Progenitor cell of endocrine pancreas (in vitro differentiated cells): Measurements from ENCODE around the gene RNU11. TPM values are rescaled to one million over a fixed set of nuclear protein-coding genes. Genes with fewer than 3 reads are reported as not detected.
"Not testable (repeated sequence)": the region's sequence is repeated elsewhere in the genome, so short reads cannot be mapped to it uniquely, and the experiment has no call there.

Experiments used
- DNase-seq: peaks from one replicate; pipeline ENCODE4 v3.0.0; 2021; ENCODE audit warnings: low spot score; ENCODE audit not compliant: unreplicated experiment
- H3K27ac Mint-ChIP-seq: 2 replicates; pipeline ENCODE4 v1.8.0; 2021; ENCODE audit warnings: mild to moderate bottlenecking, moderate library complexity, mixed read lengths
- H3K27me3 Mint-ChIP-seq: 2 replicates; pipeline ENCODE4 v1.8.0; 2021; ENCODE audit warnings: mixed read lengths
- H3K36me3 Mint-ChIP-seq: 2 replicates; pipeline ENCODE4 v1.8.0; 2022; ENCODE audit warnings: mixed read lengths; ENCODE audit not compliant: insufficient read depth
- H3K4me1 Mint-ChIP-seq: 2 replicates; pipeline ENCODE4 v1.8.0; 2021; ENCODE audit warnings: low read depth, mixed read lengths
- H3K4me3 Mint-ChIP-seq: 2 replicates; pipeline ENCODE4 v1.8.0; 2021; ENCODE audit warnings: low read depth, mild to moderate bottlenecking, moderate library complexity, mixed read lengths
- H3K9me3 Mint-ChIP-seq: 2 replicates; pipeline ENCODE4 v1.8.0; 2021; ENCODE audit warnings: low read depth, mixed read lengths
- total RNA-seq: library from RNA; stranded (reverse); gene quantifications from 2 replicates; pipeline ENCODE4 v1.2.1, GENCODE V29; 2021
- TF ChIP-seq, protein P1 (sequence below): fragments of 200-600 bp; sonication (generic); IDR thresholded peaks from one replicate; pipeline ENCODE4 v1.5.0; 2021; ENCODE audit warnings: antibody characterized with exemption, mild to moderate bottlenecking; ENCODE audit not compliant: unreplicated experiment

Gene RNU11
- total RNA-seq, 1 donor from 2014 or later: not detected

DNA sequence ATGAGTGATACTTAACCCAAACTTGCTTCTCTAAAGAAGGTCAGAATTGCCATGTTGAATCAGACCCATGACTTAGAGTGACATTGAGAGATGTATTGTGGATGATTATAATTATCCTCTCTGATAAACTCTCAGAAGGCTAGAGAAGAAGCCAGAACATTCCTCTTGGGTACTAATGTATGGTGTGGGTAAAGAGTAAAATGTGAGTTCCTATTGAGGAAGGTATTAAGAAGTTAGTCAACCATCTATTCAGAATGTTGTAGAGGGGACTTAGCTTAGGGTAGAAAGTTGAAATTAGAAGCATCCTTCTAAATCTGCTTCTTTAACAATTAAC is 27.5 kb downstream of the RNU11 start:
- H3K4me1 Mint-ChIP-seq: peaks cover 3% of the 10 kb centered on the region
- no peak for DNase-seq
- TF ChIP-seq, protein P1, sequence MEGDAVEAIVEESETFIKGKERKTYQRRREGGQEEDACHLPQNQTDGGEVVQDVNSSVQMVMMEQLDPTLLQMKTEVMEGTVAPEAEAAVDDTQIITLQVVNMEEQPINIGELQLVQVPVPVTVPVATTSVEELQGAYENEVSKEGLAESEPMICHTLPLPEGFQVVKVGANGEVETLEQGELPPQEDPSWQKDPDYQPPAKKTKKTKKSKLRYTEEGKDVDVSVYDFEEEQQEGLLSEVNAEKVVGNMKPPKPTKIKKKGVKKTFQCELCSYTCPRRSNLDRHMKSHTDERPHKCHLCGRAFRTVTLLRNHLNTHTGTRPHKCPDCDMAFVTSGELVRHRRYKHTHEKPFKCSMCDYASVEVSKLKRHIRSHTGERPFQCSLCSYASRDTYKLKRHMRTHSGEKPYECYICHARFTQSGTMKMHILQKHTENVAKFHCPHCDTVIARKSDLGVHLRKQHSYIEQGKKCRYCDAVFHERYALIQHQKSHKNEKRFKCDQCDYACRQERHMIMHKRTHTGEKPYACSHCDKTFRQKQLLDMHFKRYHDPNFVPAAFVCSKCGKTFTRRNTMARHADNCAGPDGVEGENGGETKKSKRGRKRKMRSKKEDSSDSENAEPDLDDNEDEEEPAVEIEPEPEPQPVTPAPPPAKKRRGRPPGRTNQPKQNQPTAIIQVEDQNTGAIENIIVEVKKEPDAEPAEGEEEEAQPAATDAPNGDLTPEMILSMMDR: no peak
- no peak overlapping the region for H3K27ac Mint-ChIP-seq
- no peaks in the 10 kb centered on the region for H3K27me3 Mint-ChIP-seq
- no peaks in the 10 kb centered on the region for H3K9me3 Mint-ChIP-seq
- H3K4me3 Mint-ChIP-seq: no peak overlapping the region
- H3K36me3 Mint-ChIP-seq: no peaks in the 10 kb centered on the region

DNA sequence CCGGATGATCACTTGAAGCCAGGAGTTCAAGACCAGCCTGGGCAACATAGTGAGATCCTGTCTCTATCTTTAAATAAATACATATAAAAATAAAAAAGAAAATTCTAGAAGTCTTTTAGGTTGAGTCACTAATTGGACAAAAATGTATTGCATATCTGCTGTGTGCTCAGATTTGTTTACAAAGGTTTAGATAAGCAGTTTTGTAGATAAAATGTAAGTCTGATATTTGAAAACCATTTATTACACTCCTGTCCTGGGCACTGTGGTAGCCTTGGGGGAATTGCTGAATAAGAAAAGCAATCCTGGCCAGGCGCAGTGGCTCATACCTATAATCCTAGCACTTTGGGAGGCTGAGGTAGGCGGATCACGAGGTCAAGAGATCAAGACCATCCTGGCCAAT is 31.8 kb downstream of the RNU11 start:
- H3K36me3 Mint-ChIP-seq: peaks cover 12% of the 10 kb centered on the region

DNA sequence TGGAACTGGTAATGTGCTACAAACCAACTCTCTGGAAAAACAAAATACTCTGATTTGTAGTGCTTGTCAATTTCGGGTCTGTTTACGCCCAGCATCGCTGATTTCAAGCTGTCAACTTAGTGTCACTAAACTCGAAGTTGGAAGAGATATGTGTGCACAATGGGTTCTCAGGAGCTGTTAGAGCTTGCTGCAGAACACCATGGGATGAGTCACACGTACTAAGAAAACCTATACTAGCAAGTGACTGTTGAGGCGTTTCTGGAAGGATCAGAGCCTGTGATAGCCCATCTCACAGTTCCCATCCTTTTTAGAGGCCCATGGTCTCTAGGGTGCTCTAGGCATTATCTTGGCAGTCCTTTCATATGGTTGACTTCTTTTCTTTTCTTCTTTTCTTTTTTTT is 34.4 kb downstream of the RNU11 start:
- DNase-seq: no peak

More for the DNA sequence above, 31.8 kb downstream of the RNU11 start:
- no peak overlapping the region for H3K4me3 Mint-ChIP-seq
- H3K27me3 Mint-ChIP-seq: no peaks in the 10 kb centered on the region
- no peak for DNase-seq
- peak overlapping the region; percentile 49 for H3K27ac Mint-ChIP-seq
- TF ChIP-seq, protein P1: no peak
- H3K9me3 Mint-ChIP-seq: no peaks in the 10 kb centered on the region
- peaks cover 7% of the 10 kb centered on the region for H3K4me1 Mint-ChIP-seq

GRCh38 chr1:28684937-28685336 is 36.5 kb downstream of the RNU11 start:
- Mint-ChIP-seq H3K4me3 (no peak overlapping the region), H3K4me1 (peaks cover 5% of the 10 kb centered on the region), H3K9me3 (no peaks in the 10 kb centered on the region), H3K27ac (no peak overlapping the region), H3K36me3 (peaks cover 20% of the 10 kb centered on the region), H3K27me3 (no peaks in the 10 kb centered on the region)
- no peak for DNase-seq
- TF ChIP-seq, protein P1: no peak

More for the DNA sequence above, 34.4 kb downstream of the RNU11 start:
- H3K4me1 Mint-ChIP-seq: peaks cover 5% of the 10 kb centered on the region
- peaks cover 20% of the 10 kb centered on the region for H3K36me3 Mint-ChIP-seq
- H3K27ac Mint-ChIP-seq: no peak overlapping the region
- no peak overlapping the region for H3K4me3 Mint-ChIP-seq
- TF ChIP-seq, protein P1: no peak
- no peaks in the 10 kb centered on the region for H3K9me3 Mint-ChIP-seq
- H3K27me3 Mint-ChIP-seq: no peaks in the 10 kb centered on the region

GRCh38 chr1:28691627-28692026 is 43.2 kb downstream of the RNU11 start:
- H3K4me3 Mint-ChIP-seq, H3K9me3 Mint-ChIP-seq, H3K4me1 Mint-ChIP-seq, DNase-seq, H3K27ac Mint-ChIP-seq, H3K27me3 Mint-ChIP-seq: not testable (repeated sequence)
- H3K36me3 Mint-ChIP-seq: peaks cover 13% of the 10 kb centered on the region

Other genes with a start within 250 kb of the RNU11 start
- 58.4 TPM in 2 replicates for gene RCC1, start 142.6 kb upstream of the RNU11 start, total RNA-seq
- gene TRNAU1AP, start 95.5 kb upstream of the RNU11 start, total RNA-seq: 38.6 and 39.6 TPM in 2 replicates
- gene RAB42, start 56.3 kb upstream of the RNU11 start, total RNA-seq: 0.65 and 2.1 TPM in 2 replicates
- 18.2 and 20.1 TPM in 2 replicates for gene TAF12, start 5.5 kb upstream of the RNU11 start, total RNA-seq
- 18.5 and 18.8 TPM in 2 replicates for gene GMEB1, start 20.2 kb downstream of the RNU11 start, total RNA-seq
- gene YTHDF2, start 88.3 kb downstream of the RNU11 start, total RNA-seq: 133 and 135 TPM in 2 replicates
- gene OPRD1, start 163.6 kb downstream of the RNU11 start, total RNA-seq: 0.67 and 0.71 TPM in 2 replicates